Smooth muscle cell (in vitro differentiated cells): ENCODE results near the gene CRYGD. TPM values are rescaled to one million over a fixed set of nuclear protein-coding genes. Genes with fewer than 3 reads are reported as not detected.

Experiments used
- DNase-seq: peaks from one replicate; lab custom pipeline; 2025; ENCODE audit not compliant: unreplicated experiment; lab: John Stamatoyannopoulos, UW
- H2AFZ ChIP-seq: fragments of 200-600 bp; sonication (generic); 2 replicates; pipeline ENCODE4 v1.6.0; 2016; ENCODE audit warnings: antibody characterized with exemption, low read depth, mild to moderate bottlenecking
- H3F3A ChIP-seq: fragments of 200-600 bp; sonication (generic); 2 replicates; pipeline ENCODE4 v1.6.0; 2017; ENCODE audit warnings: antibody characterized with exemption, low read depth
- H3K27ac ChIP-seq: fragments of 200-600 bp; sonication (generic); 2 replicates; pipeline ENCODE4 v1.5.1; 2016; ENCODE audit warnings: low read depth, mild to moderate bottlenecking
- H3K27me3 ChIP-seq: fragments of 200-600 bp; sonication (generic); 2 replicates; pipeline ENCODE4 v1.6.1; 2016; ENCODE audit warnings: low read depth, mild to moderate bottlenecking
- H3K36me3 ChIP-seq: fragments of 200-600 bp; sonication (generic); 2 replicates; pipeline ENCODE4 v1.5.1; 2016; ENCODE audit warnings: low read depth
- H3K4me1 ChIP-seq: fragments of 200-600 bp; sonication (generic); 2 replicates; pipeline ENCODE4 v1.5.1; 2016; ENCODE audit warnings: low read depth
- H3K4me2 ChIP-seq: fragments of 200-600 bp; sonication (generic); 2 replicates; pipeline ENCODE4 v1.6.0; 2016; ENCODE audit warnings: mild to moderate bottlenecking
- H3K4me3 ChIP-seq: fragments of 200-600 bp; sonication (generic); 2 replicates; pipeline ENCODE4 v1.5.1; 2016; ENCODE audit warnings: mild to moderate bottlenecking
- H3K79me2 ChIP-seq: fragments of 200-600 bp; sonication (generic); 2 replicates; pipeline ENCODE4 v1.6.0; 2016; ENCODE audit warnings: low read depth, mild to moderate bottlenecking
- H3K9ac ChIP-seq: fragments of 200-600 bp; sonication (generic); 2 replicates; pipeline ENCODE4 v1.6.0; 2016; ENCODE audit warnings: low read depth
- H3K9me3 ChIP-seq: fragments of 200-600 bp; sonication (generic); replicated peaks from 2 replicates; pipeline ENCODE4 v1.5.1; 2016; ENCODE audit warnings: low read depth
- H4K20me1 ChIP-seq: fragments of 200-600 bp; sonication (generic); 2 replicates; pipeline ENCODE4 v1.6.0; 2016; ENCODE audit warnings: low read depth
- WGBS: methylation state at CpG from one replicate; pipeline ENCODE4 v1.1.7; 2016; ENCODE audit warnings: low lambda C conversion rate; 5-methylcytosine and 5-hydroxymethylcytosine counted together
- polyA plus RNA-seq: library from polyadenylated mRNA; unstranded; fragments of >200 nt; fragmentation: Nextera tagmentation; extraction: Ambion mirVana; gene quantifications from 2 replicates; pipeline ENCODE4 v1.2.1, GENCODE V29; 2016
- total RNA-seq: library from RNA; depleted of rRNA; stranded (reverse); fragments of >200 nt; gene quantifications from 2 replicates; pipeline ENCODE4 v1.2.3, GENCODE V29; 2014
- TF ChIP-seq, protein P1 (sequence below): fragments of 200-600 bp; sonication (generic); IDR thresholded peaks from 2 replicates; pipeline ENCODE4 v1.5.1; 2017; ENCODE audit warnings: borderline replicate concordance, mild to moderate bottlenecking, antibody characterized with exemption; ENCODE audit not compliant: insufficient read depth, poor library complexity, severe bottlenecking

Gene CRYGD
- total and polyA plus RNA-seq, 2 experiments from 2014 or later = not detected

GRCh38 chr2:208097313-208097712 lies 27.0 kb downstream of the CRYGD start:
- no peak overlapping the region for H2AFZ ChIP-seq
- H3F3A ChIP-seq = no peaks in the 10 kb centered on the region
- DNase-seq = no peak
- H3K9me3 ChIP-seq = no peaks in the 10 kb centered on the region
- TF ChIP-seq, protein P1, sequence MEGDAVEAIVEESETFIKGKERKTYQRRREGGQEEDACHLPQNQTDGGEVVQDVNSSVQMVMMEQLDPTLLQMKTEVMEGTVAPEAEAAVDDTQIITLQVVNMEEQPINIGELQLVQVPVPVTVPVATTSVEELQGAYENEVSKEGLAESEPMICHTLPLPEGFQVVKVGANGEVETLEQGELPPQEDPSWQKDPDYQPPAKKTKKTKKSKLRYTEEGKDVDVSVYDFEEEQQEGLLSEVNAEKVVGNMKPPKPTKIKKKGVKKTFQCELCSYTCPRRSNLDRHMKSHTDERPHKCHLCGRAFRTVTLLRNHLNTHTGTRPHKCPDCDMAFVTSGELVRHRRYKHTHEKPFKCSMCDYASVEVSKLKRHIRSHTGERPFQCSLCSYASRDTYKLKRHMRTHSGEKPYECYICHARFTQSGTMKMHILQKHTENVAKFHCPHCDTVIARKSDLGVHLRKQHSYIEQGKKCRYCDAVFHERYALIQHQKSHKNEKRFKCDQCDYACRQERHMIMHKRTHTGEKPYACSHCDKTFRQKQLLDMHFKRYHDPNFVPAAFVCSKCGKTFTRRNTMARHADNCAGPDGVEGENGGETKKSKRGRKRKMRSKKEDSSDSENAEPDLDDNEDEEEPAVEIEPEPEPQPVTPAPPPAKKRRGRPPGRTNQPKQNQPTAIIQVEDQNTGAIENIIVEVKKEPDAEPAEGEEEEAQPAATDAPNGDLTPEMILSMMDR = no peak
- WGBS = 94% methylated on average over 3 of the region's 3 CpGs
- no peaks in the 10 kb centered on the region for H3K36me3 ChIP-seq
- H3K4me1 ChIP-seq = no peaks in the 10 kb centered on the region
- no peak overlapping the region for H3K27ac ChIP-seq
- no peak overlapping the region for H3K9ac ChIP-seq
- H3K4me3 ChIP-seq = no peak overlapping the region
- no peaks in the 10 kb centered on the region for H3K79me2 ChIP-seq
- H3K27me3 ChIP-seq = peaks cover 3% of the 10 kb centered on the region
- H4K20me1 ChIP-seq = no peaks in the 10 kb centered on the region
- H3K4me2 ChIP-seq = no peak overlapping the region

DNA sequence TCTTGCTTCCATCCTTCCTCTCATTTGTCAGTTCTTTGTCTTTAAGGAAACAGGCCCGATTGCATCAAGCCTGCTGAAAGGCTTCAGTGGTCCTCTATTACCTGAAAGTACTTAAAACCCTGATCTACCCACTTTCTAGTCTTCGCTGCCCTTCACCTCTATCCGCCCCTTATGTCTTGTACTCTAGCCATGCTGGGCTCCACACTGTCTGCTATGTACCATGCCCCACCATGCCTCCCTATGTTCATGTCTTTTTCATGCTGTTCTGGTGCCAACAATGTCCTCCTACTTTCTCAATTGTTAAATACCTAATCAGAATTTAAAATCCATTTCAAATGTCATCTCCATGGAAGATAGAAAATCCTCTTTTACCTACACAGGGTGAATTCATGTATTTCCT lies 28.2 kb downstream of the CRYGD start:
- 94% methylated on average over 3 of the region's 3 CpGs for WGBS
- Histone ChIP-seq H3K9me3 (no peaks in the 10 kb centered on the region), H3F3A (no peaks in the 10 kb centered on the region), H3K36me3 (no peaks in the 10 kb centered on the region), H3K27me3 (peaks cover 3% of the 10 kb centered on the region), H3K4me1 (no peaks in the 10 kb centered on the region), H3K9ac (no peak overlapping the region), H3K27ac (no peak overlapping the region), H3K4me3 (no peak overlapping the region), H4K20me1 (no peaks in the 10 kb centered on the region), H2AFZ (no peak overlapping the region), H3K79me2 (no peaks in the 10 kb centered on the region), H3K4me2 (no peak overlapping the region)
- TF ChIP-seq, protein P1 = no peak
- DNase-seq = no peak

DNA sequence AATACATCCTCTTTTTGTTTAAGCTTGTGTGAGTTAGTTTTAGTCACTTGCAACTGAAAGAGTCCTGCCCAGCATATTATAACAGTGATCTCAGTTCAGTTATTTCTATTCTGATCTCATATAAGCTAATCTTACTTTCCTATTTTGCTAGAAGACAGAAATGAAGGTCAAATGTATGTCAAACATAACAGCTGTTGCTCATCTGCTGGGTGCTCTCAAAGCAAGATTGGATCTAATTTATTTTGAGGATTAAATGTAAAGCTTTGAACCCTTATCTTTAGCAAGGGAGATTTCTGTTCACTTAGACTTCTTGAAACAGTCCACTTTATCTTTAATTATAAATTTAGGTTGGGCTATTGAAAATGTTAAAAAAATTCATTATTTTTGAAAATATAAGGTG lies 31.2 kb downstream of the CRYGD start:
- TF ChIP-seq, protein P1 = no peak
- H4K20me1 ChIP-seq = no peaks in the 10 kb centered on the region
- H2AFZ ChIP-seq = no peak overlapping the region
- H3K9me3 ChIP-seq = no peaks in the 10 kb centered on the region
- no peaks in the 10 kb centered on the region for H3K36me3 ChIP-seq
- H3K4me1 ChIP-seq = no peaks in the 10 kb centered on the region
- DNase-seq = no peak
- no peaks in the 10 kb centered on the region for H3K79me2 ChIP-seq
- no peaks in the 10 kb centered on the region for H3F3A ChIP-seq
- H3K4me2 ChIP-seq = no peak overlapping the region
- no peak overlapping the region for H3K4me3 ChIP-seq
- H3K9ac ChIP-seq = no peak overlapping the region
- no peak overlapping the region for H3K27ac ChIP-seq
- H3K27me3 ChIP-seq = peaks cover 3% of the 10 kb centered on the region

DNA sequence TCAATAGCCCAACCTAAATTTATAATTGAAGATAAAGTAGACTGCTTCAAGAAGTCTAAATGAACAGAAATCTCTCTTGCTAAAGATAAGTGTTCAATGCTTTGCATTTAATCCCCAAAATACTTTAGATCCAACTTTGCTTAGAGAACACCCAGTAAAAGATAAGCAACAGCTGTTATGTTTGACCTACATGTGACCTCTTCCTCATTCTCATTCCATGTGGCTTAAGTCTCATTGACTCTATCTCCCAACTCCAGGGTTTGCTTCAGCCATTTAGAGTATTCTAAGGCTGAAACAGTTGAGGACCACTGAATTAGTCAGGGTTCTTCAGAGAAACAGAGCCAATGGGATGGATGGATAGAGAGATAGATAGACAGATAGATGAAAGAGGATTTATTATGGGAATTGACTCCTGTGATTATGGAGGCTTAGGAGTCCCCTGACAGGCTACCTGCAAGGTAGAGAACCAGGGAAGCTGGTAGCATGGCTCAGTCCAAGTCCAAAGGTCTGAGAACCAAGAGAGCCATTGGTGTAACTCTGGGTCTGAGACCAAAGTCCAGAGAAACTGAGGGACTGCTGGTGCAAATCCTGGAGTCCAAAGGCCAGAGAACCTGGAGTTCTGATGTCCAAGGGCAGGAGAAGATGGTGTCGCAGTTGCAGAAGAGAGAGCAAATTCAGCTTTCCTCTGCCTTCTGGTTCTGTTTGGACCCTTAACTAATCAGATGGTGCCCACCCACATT lies 32.1 kb downstream of the CRYGD start:
- H3K4me2 ChIP-seq = peak overlapping the region; percentile 36
- H3K27me3 ChIP-seq = no peaks in the 10 kb centered on the region
- no peaks in the 10 kb centered on the region for H3K4me1 ChIP-seq
- WGBS = 100% methylated on average over 1 of the region's 1 CpG
- no peak overlapping the region for H3K27ac ChIP-seq
- no peak overlapping the region for H3K4me3 ChIP-seq
- H3K9me3 ChIP-seq = no peaks in the 10 kb centered on the region
- no peaks in the 10 kb centered on the region for H3F3A ChIP-seq
- no peaks in the 10 kb centered on the region for H4K20me1 ChIP-seq
- H2AFZ ChIP-seq = no peak overlapping the region
- no peak overlapping the region for H3K9ac ChIP-seq
- TF ChIP-seq, protein P1 = no peak
- DNase-seq = no peak
- H3K79me2 ChIP-seq = no peaks in the 10 kb centered on the region
- H3K36me3 ChIP-seq = no peaks in the 10 kb centered on the region
